ENCODE results near the gene TLN1. TPM values are rescaled to one million over a fixed set of nuclear protein-coding genes. Genes with fewer than 3 reads are reported as not detected.

The TLN1 gene
- total RNA-seq, 1 experiment from 2014 or later, result 347 TPM

GRCh38 chr9:35666549-35666948, 65.4 kb downstream of the TLN1 start:
- H3K9me3 ChIP-seq (ENCODE audit: control insufficient read depth, insufficient read depth, low read depth, low read length), result no peaks in the 10 kb centered on the region
- ATAC-seq (no peak), DNase-seq (ENCODE audit: low read depth, low spot score) (no peak)
- intact Hi-C loops (cut with micrococcal nuclease; ENCODE audit: unreplicated experiment), result no loop called here
- in situ Hi-C loops (cut with HindIII; ENCODE audit: low pct_unique_long_range_greater_than_20kb, low sequenced_read_pairs), result no loop called here
- H3K36me3 ChIP-seq (ENCODE audit: control insufficient read depth, insufficient read depth, low read length), result no peaks in the 10 kb centered on the region
- CTCF ChIA-PET, result no interaction called here
- peaks cover 38% of the 10 kb centered on the region for H3K4me1 ChIP-seq (ENCODE audit: control insufficient read depth, insufficient read depth, low read length)
- no TSS peak for BruUV-seq (replicated peaks)
- POLR2A ChIA-PET, result interaction anchor here (0.7 kb wide), 1 partner anchor 23 kb away, joined by 3 read pairs; the partner anchor contains the start of gene TPM2
- peak overlapping the region; percentile 97; the same call in 1 of the 2 replicates for H3K27ac ChIP-seq (ENCODE audit: low read length)
- H3K4me3 ChIP-seq (ENCODE audit: low read depth in 2 of 2, low read length in 2 of 2), result no peak overlapping the region
- TF ChIP-seq TCF7L2 (IDR thresholded peaks at IDR 0.05; ENCODE audit: low read depth, low read length) (no peak), CTCF (IDR thresholded peaks at IDR 0.05) (no peak)
- H3K27me3 ChIP-seq (ENCODE audit: control insufficient read depth, insufficient read depth, low read length), result no peaks in the 10 kb centered on the region

- TF ChIP-seq POLR2AphosphoS5 (IDR thresholded peaks at IDR 0.05; ENCODE audit: low read depth, low read length), result no peak
- TF ChIP-seq TCF7L2 (IDR thresholded peaks at IDR 0.05; ENCODE audit: low read depth, low read length), result no peak
- TF ChIP-seq REST (IDR thresholded peaks at IDR 0.05; ENCODE audit: insufficient read depth in 1 of 2, low read depth in 2 of 2, low read length in 1 of 2), result no peak
- no peak for TF ChIP-seq SIN3A (IDR thresholded peaks at IDR 0.05; ENCODE audit: borderline replicate concordance, insufficient read depth, low read depth, low read length)
- TF ChIP-seq CTCF (IDR thresholded peaks at IDR 0.05), result no peak
- Histone ChIP-seq H3K27ac (ENCODE audit: low read length) (peak overlapping the region; percentile 97; the same call in 1 of the 2 replicates), H3K27me3 (ENCODE audit: control insufficient read depth, insufficient read depth, low read length) (no peaks in the 10 kb centered on the region), H3K4me1 (ENCODE audit: control insufficient read depth, insufficient read depth, low read length) (peaks cover 43% of the 10 kb centered on the region), H3K9me3 (ENCODE audit: control insufficient read depth, insufficient read depth, low read depth, low read length) (no peaks in the 10 kb centered on the region), H3K4me3 (ENCODE audit: low read depth in 2 of 2, low read length in 2 of 2) (no peak overlapping the region), H3K36me3 (ENCODE audit: control insufficient read depth, insufficient read depth, low read length) (peaks cover 3% of the 10 kb centered on the region)
- POLR2A ChIA-PET, result interaction anchor here (0.6 to 0.7 kb wide), 2 partner anchors 23 to 24 kb away, joined by 3 to 7 read pairs; partner anchors contain the start of gene TPM2
- in situ Hi-C loops (cut with HindIII; ENCODE audit: low pct_unique_long_range_greater_than_20kb, low sequenced_read_pairs), result no loop called here
- BruUV-seq (replicated peaks), result no TSS peak
- no peak for DNase-seq (ENCODE audit: low read depth, low spot score)
- intact Hi-C loops (cut with micrococcal nuclease; ENCODE audit: unreplicated experiment), result no loop called here
- ATAC-seq, result no peak
- CTCF ChIA-PET, result interaction anchor here (0.6 to 1.1 kb wide), 3 partner anchors 23 to 124 kb away, joined by 3 to 4 read pairs (median 3); partner anchors contain the start of gene TPM2
These were observed 66.0 kb downstream of the TLN1 start for GRCh38 chr9:35666045-35666444.

All from Panc1 (cell line).